SKM-1 (cell line): ENCODE results near the gene GDF2.

Source experiments
- DNase-seq: peaks from one replicate; lab custom pipeline; 2025; ENCODE audit not compliant: unreplicated experiment; lab: John Stamatoyannopoulos, UW

The GDF2 gene

DNA sequence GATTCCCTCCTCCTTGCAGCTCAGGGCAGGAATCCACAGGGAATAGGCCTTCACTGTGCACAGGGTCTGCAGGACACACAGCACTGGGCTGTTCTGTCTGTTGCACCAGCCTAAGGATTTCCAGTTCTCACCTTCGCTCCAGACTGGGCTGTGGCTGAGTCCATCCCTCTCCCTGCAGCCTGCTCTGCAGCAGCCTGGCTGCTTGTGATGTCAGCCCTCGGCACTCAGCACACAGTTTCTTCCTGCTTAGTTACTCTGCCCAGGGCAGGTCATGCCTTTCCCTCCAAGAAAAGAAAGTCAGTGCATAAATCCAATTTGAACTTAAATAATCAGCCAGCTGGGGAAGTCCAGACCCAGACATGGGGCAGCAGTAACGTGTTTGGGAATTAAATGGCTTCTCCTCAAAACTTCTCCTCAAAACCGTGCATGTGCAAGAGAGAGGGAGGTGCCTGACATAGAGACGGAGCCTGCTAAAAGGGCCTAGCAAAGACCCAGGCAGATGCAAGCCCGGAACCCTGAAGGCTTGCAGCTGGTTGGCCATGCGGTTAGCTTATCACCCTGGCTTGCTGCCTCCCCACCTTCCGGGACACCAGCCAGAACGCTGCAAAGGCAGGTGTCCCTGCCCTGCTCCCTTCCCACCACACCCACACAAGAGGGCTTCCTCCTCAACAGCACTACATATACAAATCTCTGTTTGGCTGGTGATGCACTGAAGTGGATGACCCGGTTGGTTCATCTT lies 10.9 kb upstream of the GDF2 start:
- no peak for DNase-seq

DNA sequence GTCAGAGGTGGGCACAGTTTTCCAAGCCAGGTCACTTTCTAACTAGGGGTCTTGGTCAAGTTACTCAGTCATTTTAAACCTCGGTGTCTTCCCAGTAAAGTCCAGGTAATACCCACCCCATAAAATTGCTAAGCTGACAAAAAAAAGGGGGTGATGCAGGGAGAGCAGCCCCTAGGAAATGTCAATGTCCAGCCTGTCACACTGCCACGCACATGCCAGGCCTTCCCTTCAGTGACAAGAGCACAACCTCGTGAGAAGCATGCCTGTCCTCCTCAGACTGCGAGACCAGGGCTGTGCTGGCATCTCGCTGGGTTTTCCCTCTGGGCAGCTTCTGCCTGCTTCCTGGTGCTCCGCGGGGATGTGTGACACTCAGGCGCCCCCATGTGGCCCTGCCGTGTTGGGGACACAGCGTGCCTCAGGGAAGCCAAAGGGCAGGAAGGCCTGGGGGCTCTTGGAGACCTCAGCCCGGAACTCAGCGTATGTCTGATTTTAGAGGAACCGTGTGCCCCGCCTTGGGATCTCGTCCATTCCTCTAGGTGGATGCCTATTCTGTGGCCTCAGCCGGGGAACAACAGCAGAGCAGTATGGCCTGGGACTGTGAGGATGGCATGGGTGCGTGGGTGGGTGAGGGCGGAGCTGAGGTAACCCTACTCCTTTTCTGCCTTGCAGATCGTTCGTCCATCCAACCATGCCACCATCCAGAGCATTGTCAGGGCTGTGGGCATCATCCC lies 10.2 kb upstream of the GDF2 start:
- DNase-seq: peak; percentile 45

DNA sequence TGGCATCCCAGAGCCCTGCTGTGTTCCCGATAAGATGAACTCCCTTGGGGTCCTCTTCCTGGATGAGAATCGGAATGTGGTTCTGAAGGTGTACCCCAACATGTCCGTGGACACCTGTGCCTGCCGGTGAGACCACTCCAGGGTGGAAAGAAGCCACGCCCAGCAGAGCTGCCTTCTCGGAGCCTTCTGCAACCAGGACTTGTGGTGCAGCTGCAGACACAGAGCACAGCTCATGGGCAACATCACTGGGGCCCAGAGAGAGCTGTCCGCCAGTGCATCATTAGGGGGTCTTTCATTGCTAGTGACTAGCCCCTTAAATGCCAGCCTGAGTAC lies 9.6 kb upstream of the GDF2 start:
- no peak for DNase-seq

DNA sequence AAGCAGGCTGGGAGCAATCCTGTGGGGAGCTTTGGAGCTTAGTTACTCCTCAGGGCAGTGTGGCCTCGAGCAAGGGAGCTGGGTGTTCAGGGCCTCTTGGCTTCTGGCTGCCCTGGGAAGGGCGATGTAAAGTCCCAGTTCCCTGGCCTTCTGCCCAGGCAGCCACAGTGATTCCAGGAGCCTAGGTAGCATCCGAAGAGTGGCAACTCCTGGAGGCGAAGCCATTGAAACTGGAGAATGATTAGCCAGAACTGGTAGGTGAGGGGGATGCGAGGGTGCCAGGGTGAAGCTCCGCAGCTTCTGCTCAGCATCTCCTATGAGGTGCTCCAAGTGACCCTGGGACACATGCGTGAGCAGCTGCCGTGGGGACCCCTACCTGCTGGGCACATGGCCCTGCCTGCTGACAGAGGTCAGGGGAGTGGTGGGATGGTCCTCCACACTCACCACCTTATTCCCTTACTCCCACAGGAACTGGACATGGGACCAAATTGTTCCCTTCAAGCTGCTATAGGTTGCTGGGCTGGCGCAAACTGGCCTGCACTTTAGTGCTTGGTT lies 7.8 kb upstream of the GDF2 start:
- no peak for DNase-seq

DNA sequence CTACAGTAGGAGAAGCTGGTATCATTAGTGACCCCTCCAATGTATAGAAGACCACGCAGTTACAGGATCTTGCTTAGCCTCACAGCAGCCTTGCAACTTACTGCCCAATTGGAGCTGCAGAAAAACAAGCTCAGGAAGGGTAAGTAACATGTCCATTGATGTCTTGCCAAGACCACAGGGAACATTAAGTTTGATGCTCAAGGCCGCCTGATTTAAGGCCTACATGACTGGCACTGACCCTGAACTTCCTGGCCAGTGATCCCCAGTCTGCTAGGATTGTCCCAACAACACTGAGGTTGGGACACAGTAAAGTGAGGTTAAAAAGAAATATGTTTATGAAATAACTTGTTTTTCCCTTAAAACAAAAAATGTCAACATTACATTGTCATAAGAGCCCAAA lies 6.8 kb upstream of the GDF2 start:
- no peak for DNase-seq

DNA sequence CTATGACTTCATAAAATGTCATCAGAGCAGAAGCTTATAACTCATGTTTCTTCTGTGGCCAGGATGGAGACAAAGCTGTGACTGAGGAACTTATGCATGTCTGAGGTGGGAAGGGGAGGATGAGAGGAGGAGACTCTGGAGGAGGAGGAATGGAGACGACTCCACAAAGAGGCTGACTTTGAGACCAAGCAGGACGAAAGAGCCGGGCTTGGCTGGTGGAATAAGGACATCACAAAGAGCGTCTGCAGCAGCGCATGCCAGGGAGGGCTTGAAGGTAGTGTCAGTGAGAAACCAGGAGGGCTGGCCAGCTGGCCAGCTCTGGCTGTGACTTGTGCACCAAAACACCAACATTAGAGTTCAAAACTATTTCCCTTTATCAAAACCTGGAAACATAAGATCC lies 6.1 kb upstream of the GDF2 start:
- DNase-seq: no peak

DNA sequence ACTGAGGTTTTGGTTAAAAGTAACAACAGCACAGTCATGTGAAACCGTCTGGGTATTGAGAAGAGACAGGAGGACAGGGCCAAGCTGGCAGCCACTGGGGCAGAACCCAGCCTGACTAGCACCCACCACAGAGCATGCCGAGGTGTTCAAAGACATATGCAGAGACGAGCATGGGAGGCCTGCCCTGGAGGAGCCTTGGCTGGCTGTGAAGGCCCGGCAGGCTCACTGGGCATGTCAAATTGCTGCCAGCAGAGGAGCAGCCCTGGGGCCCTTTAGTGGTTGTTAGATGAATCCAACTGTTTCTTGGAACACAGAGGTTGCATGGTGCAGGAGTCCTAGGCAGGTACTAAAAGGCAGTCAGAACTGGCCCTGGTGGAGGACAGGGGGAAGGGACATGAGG lies 5.0 kb upstream of the GDF2 start:
- DNase-seq: no peak

DNA sequence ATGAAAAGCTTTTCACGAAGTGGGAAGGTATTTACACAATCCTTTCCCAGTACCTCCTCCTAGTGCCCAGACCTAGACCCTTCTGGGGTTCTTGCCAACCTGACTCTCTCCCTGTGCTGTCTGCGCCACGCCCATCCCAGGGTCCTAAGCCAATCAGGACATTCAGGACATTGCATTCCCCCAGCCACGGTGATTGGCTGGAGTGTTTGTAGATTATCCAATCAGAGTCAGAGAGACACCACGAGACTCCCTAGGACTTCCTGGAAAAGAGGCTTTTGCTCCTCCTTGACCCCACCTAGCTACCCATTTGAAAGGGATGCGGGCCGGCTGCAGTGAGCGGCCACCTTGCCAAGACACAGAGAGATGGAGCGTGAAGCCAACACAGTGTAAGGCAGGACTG lies 3.5 kb upstream of the GDF2 start:
- no peak for DNase-seq

DNA sequence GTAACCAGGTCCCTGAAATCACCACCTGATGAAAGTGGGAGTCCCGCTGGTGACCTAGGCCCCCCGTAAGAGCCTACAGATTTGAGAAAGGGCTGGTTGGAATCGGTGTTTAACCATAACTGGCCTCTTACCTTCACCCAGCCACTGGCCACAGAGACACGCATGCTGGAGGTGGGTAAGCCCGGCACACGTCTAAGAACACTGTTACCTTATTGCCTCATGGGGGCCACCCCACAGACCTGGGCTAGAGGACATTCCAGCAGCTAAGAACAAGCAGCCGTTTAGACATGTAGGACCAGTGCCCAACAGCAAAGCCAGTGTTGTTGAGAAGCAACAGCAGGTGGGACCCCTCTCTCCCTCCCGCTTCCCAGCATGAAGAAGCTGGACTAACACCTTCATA lies 2.5 kb upstream of the GDF2 start:
- no peak for DNase-seq

DNA sequence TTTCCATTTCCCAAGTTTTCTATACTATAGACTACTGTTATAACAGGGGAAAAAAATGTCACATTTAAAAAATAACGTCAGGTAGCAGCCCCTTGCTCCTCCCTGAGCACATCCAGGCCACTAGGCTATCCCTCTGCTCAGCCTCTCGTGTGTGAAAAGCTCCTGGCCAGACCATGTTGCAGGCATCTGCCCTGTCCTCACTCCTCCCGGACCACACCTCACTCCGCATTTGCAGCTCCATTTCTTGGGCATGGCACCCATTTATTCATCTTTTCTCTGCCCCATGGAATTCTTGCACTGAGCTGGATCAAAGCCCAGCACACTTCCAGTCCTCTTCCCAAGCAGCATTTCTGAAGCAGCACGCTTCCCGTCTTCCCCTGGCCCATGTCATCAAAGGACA lies 1.4 kb upstream of the GDF2 start:
- no peak for DNase-seq

DNA sequence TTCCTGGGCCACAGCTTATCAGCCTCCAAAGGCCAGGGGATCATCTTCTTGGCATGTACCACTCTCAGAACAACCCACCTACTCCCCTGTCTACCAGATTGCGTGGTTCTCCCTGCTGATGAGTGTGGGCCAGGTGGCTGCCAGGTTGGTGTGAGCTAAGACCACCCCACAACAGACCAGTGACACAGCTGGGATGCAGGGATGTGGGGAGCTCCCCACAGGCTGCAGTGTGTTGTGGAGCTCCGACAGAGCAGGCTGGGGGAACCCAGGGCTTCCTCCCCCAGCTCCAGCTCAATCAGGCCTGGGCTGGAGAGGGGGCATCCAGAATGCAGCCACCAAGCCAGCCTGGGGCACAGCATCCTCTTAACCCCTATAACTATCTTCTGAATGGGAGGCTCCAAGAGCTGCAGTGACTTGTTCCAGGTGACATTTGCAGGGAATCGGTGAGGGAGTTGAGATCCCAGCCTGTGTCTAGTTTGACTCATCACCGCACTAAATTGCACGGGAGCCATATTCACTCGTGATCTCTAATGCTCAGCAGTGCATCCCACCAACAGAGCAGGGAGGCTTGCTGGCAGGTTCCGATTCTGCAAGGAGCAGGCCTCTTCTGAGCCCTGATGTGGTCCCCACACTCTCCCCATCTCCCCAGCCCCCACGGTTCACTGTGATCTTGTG lies 596 bp upstream of the GDF2 start:
- DNase-seq: no peak

DNA sequence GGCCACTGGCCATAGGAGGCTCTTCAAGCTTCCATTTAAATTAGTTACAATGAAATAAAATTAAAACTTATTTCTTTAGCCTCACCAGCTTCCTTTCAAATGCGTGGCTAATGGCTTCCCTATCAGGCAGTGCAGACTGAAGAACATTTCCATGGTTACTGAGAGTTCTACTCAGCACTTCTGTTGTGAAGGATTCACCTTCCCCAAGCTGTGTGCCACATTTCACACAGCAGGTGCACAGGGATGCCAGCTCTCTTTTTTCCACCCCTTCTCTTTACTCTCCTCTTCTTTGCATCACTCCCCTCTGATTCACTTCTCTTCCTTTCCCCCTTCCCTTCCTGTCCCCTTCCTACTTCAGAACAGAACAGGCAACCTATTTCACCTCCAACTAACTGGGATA lies 833 bp downstream of the GDF2 start:
- DNase-seq: no peak

DNA sequence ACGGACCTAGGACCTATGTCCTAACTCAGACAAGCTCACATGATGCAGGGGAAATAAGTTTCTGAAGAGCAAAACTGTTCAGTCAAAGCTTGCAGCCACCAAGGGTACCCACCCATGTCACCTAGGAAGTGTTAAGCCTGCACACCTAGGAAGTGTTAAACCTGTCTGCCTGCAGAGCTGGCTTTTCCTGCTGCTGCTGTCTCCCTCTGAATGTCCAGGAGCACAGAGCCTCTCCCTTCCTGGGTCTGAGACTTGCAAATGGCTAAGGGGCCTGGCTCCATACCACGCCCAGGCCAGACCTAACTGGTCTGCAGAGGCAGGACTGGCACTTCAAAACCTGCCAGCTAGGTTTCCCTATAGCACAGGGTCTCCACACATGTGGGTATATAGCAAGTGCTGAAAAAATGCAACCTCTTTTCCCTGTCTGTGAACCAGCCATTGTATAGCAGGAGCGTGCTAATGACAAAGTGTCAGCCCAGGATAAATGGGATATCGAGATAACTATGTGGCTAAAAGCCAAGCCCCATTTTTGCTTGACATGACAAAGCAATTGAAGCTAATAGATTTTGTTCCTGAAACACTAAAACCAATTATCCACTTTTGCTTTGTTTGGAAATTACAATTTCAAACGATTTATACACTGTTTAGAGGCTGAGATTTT lies 1.5 kb downstream of the GDF2 start:
- DNase-seq: no peak

DNA sequence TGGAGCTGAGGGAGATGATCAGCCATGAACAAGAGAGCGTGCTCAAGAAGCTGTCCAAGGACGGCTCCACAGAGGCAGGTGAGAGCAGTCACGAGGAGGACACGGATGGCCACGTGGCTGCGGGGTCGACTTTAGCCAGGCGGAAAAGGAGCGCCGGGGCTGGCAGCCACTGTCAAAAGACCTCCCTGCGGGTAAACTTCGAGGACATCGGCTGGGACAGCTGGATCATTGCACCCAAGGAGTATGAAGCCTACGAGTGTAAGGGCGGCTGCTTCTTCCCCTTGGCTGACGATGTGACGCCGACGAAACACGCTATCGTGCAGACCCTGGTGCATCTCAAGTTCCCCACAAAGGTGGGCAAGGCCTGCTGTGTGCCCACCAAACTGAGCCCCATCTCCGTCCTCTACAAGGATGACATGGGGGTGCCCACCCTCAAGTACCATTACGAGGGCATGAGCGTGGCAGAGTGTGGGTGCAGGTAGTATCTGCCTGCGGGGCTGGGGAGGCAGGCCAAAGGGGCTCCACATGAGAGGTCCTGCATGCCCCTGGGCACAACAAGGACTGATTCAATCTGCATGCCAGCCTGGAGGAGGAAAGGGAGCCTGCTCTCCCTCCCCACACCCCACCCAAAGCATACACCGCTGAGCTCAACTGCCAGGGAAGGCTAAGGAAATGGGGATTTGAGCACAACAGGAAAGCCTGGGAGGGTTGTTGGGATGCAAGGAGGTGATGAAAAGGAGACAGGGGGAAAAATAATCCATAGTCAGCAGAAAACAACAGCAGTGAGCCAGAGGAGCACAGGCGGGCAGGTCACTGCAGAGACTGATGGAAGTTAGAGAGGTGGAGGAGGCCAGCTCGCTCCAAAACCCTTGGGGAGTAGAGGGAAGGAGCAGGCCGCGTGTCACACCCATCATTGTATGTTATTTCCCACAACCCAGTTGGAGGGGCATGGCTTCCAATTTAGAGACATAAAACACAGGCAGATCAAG lies 3.3 kb downstream of the GDF2 start:
- no peak for DNase-seq

DNA sequence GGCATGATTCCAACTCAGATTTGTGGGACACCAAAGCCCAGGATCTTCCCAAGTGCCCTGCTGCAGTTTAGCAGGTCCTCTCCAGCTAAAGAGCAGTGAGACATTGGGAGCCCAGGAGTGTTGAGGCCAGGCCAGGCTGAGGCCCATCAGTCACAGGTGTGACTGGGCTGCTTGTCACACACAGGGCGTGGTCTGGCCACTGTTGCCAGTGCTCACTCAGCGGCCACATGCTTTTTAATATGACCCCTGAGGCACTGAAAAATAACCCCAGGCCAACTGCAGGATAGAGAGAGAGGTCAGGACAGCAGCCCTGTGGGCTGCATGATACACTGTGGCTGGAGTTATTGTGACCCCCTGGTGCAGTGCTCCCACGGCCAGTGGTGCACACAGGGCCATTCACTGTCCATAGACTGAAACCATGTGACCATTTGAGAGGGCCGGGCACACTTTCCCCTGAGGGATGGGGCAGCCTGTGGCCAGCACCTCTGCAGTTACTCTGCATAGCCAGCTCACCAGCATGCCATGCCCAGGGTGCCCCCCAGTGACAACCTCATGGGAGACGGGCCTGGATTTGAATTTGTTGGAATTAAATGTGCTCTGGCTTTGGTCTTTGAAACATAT lies 4.2 kb downstream of the GDF2 start:
- DNase-seq: no peak

DNA sequence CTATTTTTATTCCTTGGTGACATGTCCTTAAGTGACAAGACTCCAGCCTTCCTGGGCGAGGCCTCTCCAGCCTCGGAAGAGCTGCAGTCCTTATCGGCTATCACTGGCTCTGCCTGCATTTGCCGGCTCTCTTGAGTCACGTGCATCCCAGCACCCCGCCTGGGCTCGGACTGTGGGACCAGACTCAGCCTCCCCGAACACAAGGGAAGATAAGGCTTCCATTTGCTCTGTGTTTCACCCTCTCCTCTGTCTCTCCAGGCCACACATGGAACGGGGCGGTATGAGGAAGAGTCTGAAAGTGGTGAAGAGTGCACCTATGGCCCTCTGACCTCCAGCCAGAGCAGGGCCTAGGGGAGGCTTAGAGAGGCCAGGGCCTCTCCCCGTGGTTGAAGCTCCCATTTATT lies 4.7 kb downstream of the GDF2 start:
- DNase-seq: no peak

DNA sequence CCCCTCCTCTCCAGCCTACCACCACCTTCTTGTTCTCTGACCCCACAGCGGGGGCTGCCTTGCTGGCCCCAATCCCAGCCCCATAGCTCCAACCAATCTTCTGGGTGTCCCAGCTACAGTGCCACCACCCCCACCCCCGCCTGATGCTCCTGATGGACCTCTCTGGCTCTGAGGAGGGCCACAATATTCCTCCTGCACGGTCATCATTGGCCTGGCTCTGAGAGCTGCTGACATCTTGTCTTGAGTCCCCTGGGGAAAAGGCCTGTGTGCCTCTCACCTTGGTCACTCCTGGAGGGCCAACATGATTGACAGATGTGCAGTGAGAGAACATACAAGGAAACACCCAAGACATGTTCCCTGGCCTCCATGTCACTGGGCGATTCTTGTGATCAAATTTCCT lies 7.6 kb downstream of the GDF2 start:
- no peak for DNase-seq

DNA sequence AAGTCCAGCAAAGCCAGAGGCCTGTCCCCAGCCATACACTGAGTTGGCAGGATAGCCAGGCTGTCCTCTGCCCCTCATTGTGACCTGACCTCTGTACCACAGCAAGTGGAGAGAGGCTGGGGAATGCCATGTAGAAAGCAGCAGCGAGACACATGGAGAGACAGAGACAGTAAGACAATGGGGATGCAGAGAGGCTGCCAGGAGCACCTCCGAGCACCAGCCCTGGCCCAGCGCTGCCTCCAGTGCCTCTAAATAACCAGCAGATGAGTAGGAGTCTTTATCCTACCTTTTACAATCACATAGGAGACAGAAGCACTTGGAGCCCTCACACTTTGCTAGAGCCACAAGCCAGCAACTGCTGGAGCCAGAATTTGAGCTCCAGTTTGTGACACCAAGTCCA lies 8.1 kb downstream of the GDF2 start:
- DNase-seq: no peak

DNA sequence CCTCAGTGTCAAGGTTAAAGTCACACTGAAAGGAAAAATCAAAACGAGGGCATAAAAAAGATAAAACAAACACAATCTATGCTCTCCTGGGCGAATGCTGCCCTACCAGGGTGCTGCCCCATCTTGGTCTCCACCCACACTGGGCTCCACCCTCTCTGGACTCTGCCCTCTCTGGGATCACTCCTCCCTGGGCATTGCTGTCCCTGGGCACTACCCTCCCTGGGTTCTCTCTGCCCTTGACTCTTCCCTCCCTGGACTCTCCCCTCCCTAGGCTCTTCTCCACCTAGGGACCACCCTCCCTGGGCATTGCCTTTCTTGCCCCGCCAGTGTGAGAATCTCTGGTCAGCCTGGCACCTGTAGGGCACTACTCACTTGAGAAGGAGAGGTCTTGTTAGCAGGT lies 8.6 kb downstream of the GDF2 start:
- DNase-seq: no peak

DNA sequence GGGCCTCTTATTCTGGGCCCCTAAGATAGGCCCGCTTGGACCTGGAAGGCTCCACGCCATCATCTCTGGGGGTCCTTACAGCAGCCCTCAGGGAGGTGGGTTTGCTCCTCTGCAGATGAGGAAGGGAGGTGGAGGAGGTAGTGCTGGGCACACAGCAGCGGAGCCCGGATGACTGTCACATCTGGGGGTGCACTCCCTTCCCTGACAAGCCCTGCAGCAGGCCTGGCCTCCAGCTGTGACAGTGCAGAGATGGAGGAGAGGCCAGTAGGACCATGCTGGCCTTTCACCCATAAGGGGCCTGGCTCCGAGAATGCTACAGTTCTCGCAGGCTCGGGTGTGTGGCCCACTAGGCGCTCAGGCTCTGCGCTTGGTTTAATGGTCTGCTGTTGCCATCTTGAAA lies 9.2 kb downstream of the GDF2 start:
- no peak for DNase-seq
